H1 (cell line): ENCODE measurements around the gene PLEKHG1.

Experiments
- KDM1A ChIP-seq: fragments of 200-600, 300-600 bp; sonication (generic); IDR thresholded peaks from 2 replicates; pipeline ENCODE4 v1.7.1; 2016; ENCODE audit warnings: mild to moderate bottlenecking, low read length, borderline replicate concordance
- RNF2 ChIP-seq: fragments of 200-900, 300-1000 bp; sonication (generic); IDR thresholded peaks from 2 replicates; pipeline ENCODE4 v1.7.1; 2016; ENCODE audit warnings: borderline replicate concordance, low read depth, mild to moderate bottlenecking, antibody characterized with exemption, low read length; ENCODE audit not compliant: poor library complexity, severe bottlenecking; ENCODE audit errors: missing control alignments
- SP2 ChIP-seq: IDR thresholded peaks from 2 replicates; pipeline ENCODE4 v1.6.1; 2012; ENCODE audit warnings: mild to moderate bottlenecking, low read length, inconsistent platforms

GRCh38 chr6:150637266-150637665 lies 37.6 kb downstream of the PLEKHG1 start:
- TF ChIP-seq RNF2 = no peak
- no peak for TF ChIP-seq SP2
- no peak for TF ChIP-seq KDM1A
